ENCODE results near the gene XRCC6. TPM values are rescaled to one million over a fixed set of nuclear protein-coding genes. Genes with fewer than 3 reads are reported as not detected.
A peak's percentile ranks its signal among the peaks of the same experiment; 100 is the strongest.

Gene XRCC6
- total RNA-seq, 2 donors from 2014 or later, result 247 to 254 TPM

DNA sequence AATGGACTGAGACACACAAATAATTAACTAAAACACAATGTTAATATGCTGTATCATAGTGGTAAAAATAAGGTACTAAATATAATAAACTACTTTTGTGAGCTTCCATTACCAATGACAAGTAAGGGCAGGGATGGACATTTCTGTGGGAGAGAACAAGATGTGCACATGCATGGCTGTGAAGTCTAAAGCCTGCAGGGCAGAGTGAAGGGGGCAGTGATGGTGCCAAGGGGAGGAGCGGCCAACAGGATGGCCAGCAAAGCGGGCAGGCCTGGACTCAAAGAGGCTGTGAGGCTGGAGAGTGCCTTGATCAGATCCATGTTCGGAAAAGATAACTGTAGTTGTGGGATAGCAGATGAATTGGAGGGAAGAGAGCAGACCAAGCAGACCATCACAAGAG is 12.7 kb upstream of the XRCC6 start:
- TF ChIP-seq POLR2AphosphoS5 (IDR thresholded peaks at IDR 0.05) (no peak), POLR2A (IDR thresholded peaks at IDR 0.05) (no peak)
- TF ChIP-seq, protein P1, sequence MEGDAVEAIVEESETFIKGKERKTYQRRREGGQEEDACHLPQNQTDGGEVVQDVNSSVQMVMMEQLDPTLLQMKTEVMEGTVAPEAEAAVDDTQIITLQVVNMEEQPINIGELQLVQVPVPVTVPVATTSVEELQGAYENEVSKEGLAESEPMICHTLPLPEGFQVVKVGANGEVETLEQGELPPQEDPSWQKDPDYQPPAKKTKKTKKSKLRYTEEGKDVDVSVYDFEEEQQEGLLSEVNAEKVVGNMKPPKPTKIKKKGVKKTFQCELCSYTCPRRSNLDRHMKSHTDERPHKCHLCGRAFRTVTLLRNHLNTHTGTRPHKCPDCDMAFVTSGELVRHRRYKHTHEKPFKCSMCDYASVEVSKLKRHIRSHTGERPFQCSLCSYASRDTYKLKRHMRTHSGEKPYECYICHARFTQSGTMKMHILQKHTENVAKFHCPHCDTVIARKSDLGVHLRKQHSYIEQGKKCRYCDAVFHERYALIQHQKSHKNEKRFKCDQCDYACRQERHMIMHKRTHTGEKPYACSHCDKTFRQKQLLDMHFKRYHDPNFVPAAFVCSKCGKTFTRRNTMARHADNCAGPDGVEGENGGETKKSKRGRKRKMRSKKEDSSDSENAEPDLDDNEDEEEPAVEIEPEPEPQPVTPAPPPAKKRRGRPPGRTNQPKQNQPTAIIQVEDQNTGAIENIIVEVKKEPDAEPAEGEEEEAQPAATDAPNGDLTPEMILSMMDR (IDR thresholded peaks at IDR 0.05), result no peak
- Histone ChIP-seq H3K27me3 (replicated peaks; ENCODE audit: insufficient read depth) (no peaks in the 10 kb centered on the region), H3K4me1 (replicated peaks) (no peaks in the 10 kb centered on the region), H3K4me3 (no peak overlapping the region), H3K36me3 (no peaks in the 10 kb centered on the region), H3K9me3 (no peaks in the 10 kb centered on the region), H3K27ac (no peak overlapping the region)
- intact Hi-C loops (cut with DNase I), result no loop called here
- 91% methylated on average over 3 of the region's 3 CpGs for WGBS
- DNase-seq (ENCODE audit: low spot score), result no peak

- WGBS, result 75% methylated on average over 6 of the region's 6 CpGs
- TF ChIP-seq POLR2AphosphoS5 (IDR thresholded peaks at IDR 0.05), result no peak
- no peak for TF ChIP-seq POLR2A (IDR thresholded peaks at IDR 0.05)
- TF ChIP-seq, protein P1 (IDR thresholded peaks at IDR 0.05), result no peak
- intact Hi-C loops (cut with DNase I), result no loop called here
- Histone ChIP-seq H3K36me3 (no peaks in the 10 kb centered on the region), H3K27me3 (replicated peaks; ENCODE audit: insufficient read depth) (no peaks in the 10 kb centered on the region), H3K4me1 (replicated peaks) (no peaks in the 10 kb centered on the region), H3K27ac (no peak overlapping the region), H3K9me3 (no peaks in the 10 kb centered on the region), H3K4me3 (no peak overlapping the region)
- DNase-seq (ENCODE audit: low spot score), result no peak
Observed at GRCh38 chr22:41612603-41613306, 8.3 kb upstream of the XRCC6 start.

- Histone ChIP-seq H3K4me3 (no peak overlapping the region), H3K9me3 (no peaks in the 10 kb centered on the region), H3K4me1 (replicated peaks) (no peaks in the 10 kb centered on the region), H3K36me3 (no peaks in the 10 kb centered on the region), H3K27ac (no peak overlapping the region), H3K27me3 (replicated peaks; ENCODE audit: insufficient read depth) (no peaks in the 10 kb centered on the region)
- DNase-seq (ENCODE audit: low spot score), result no peak
- intact Hi-C loops (cut with DNase I), result no loop called here
- TF ChIP-seq POLR2AphosphoS5 (IDR thresholded peaks at IDR 0.05) (no peak), POLR2A (IDR thresholded peaks at IDR 0.05) (no peak)
- TF ChIP-seq, protein P1 (IDR thresholded peaks at IDR 0.05), result no peak
- 84% methylated on average over 2 of the region's 2 CpGs for WGBS
Observed at GRCh38 chr22:41613456-41613855, 7.6 kb upstream of the XRCC6 start.

DNA sequence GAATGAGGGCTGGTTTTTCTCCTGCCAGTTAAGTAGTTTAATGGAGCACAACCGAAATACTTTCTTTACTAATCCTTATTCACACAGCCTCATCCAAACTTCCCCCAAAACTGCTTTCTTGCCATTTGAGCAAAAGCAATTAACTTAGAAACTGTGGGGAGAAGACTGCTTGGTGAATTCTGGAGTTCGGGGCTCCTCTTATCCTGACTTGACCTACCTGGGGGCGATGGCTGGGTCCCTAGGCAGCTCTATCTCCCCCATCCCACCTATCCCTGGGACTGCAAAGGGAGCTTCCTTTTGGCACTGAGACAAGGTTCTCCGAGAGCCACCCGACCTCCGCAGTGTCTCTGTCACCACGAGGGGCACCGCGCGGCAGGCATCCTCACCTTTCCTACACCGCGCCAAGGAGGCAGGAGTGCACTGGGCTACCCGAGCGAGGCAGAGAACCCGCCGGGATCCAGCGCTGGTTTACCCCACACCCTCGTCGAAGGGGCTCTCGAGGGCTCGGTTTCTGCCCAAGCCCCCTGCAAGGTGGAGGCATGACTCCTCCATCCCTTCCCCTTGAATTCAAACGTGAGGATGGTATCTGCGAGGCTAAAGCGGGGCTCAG is 1.0 kb upstream of the XRCC6 start:
- Histone ChIP-seq H3K4me1 (replicated peaks) (peaks cover 5% of the 10 kb centered on the region), H3K4me3 (peak overlapping the region; percentile 95 to 97), H3K36me3 (peaks cover 0 to 4% of the 10 kb centered on the region in 2 donors), H3K27ac (peak overlapping the region; percentile 96 to 99), H3K27me3 (replicated peaks; ENCODE audit: insufficient read depth) (no peaks in the 10 kb centered on the region), H3K9me3 (no peaks in the 10 kb centered on the region)
- intact Hi-C loops (cut with DNase I), result loop anchor here (2.0 kb wide), 1 partner anchor 31 kb away; the partner anchor contains the start of gene PMM1
- no peak for TF ChIP-seq POLR2AphosphoS5 (IDR thresholded peaks at IDR 0.05)
- 1% methylated on average over 24 of the region's 24 CpGs for WGBS
- DNase-seq (ENCODE audit: low spot score), result peak; percentile 38

DNA sequence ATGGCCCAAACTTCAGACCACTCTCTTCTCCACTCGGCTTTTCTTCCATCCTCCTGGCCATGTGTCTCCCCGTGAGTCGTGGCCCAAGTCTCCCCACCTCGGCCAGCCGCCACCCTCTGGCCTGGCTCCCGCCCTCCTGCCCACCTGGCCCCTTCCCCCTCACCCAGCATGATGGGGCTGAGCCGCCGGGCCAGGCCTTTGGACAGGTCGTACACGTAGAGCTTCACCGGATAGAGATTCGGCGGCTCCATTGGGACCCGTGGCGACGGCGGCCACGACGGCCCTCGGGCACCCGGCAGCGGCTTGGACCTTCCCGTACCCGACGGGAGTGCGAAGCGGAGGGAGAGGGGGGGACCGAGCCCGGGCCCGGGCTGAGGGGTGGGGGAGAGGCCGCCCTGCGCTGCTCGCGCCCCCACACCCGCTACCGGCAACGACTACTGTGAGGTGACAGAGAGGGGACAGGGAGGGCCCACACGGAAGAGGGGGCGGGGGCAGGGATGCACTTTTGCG is 451 bp upstream of the XRCC6 start, which contains the start of gene DESI1:
TSS of gene DESI1 (minus strand) at position 455 of the 510 bp plus-strand sequence. CDS start at position 251, 204 bp downstream.
- H3K4me3 ChIP-seq, result peak within 1 kb of the TSS; percentile 95 to 97
- peak within 1 kb of the TSS; percentile 96 to 99 for H3K27ac ChIP-seq
- no peak for DNase-seq (ENCODE audit: low spot score)
- H3K4me1 ChIP-seq (replicated peaks), result peaks cover 5% of the 10 kb centered on the region
- peak; percentile 78 for TF ChIP-seq POLR2A (IDR thresholded peaks at IDR 0.05)
- TF ChIP-seq, protein P1 (IDR thresholded peaks at IDR 0.05), result no peak
- TF ChIP-seq POLR2AphosphoS5 (IDR thresholded peaks at IDR 0.05), result no peak
- H3K27me3 ChIP-seq (replicated peaks; ENCODE audit: insufficient read depth), result no peaks in the 10 kb centered on the region
- under 1% methylated on average over 40 of the region's 40 CpGs for WGBS
- no peaks in the 10 kb centered on the region for H3K9me3 ChIP-seq
- H3K36me3 ChIP-seq, result peaks cover 0 to 7% of the 10 kb centered on the region in 2 donors
- intact Hi-C loops (cut with DNase I), result loop anchor here (2.0 kb wide), 1 partner anchor 32 kb away; the partner anchor contains the start of gene PMM1

Measured in prostate gland (tissue), 2 donors.